ENCODE results near the gene KNOP1. TPM values are rescaled to one million over a fixed set of nuclear protein-coding genes. Genes with fewer than 3 reads are reported as not detected.

KNOP1 gene
- total RNA-seq, 4 donors from 2014 or later = 5.7 to 19.4 (median 13.8) TPM

- no peak for TF ChIP-seq CTCF (IDR thresholded peaks at IDR 0.05; ENCODE audit: low read depth)
These were observed 12.9 kb downstream of the KNOP1 start for GRCh38 chr16:19705146-19705501.

DNA sequence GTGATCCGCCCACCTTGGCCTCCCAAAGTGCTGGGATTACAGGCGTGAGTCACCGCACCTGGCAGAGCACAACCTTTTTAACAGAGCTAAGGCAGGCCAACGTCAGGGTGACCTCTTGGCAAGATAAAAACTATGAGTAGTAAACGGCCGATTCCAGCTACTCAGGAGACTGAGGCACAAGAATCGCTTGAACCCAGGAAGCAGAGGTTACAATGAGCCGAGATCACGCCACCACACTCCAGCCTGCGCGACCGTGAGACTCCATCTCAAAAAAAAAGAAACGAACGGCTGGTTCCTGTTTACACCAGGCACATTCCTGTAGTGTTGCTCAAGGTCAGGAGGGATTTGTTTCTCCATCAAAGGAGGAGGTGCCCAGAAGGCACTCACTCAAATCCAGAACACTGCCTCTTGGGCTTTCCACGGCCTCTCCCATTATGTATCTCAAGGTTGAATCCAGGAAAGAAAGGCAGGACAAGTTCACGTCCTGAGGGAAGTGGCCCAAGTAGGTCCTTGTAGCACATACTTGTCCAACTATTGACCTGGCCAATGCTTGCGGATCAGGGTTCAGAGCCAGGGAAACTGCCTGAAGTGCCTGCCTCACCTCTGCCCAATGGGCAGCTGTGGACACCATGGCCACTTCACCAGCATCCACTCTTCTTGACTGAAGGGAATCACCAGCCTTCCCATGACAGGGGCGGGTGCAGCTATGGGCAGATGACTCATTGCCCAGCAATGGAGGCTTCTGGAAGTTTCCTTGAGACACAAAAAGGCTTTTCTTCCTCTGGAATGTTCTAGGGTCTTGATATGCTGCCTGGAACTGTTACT, 13.5 kb downstream of the KNOP1 start:
- TF ChIP-seq CTCF (IDR thresholded peaks at IDR 0.05; ENCODE audit: low read depth) = no peak

GRCh38 chr16:19703172-19703889, 14.7 kb downstream of the KNOP1 start:
- TF ChIP-seq CTCF (IDR thresholded peaks at IDR 0.05; ENCODE audit: low read depth) = no peak

DNA sequence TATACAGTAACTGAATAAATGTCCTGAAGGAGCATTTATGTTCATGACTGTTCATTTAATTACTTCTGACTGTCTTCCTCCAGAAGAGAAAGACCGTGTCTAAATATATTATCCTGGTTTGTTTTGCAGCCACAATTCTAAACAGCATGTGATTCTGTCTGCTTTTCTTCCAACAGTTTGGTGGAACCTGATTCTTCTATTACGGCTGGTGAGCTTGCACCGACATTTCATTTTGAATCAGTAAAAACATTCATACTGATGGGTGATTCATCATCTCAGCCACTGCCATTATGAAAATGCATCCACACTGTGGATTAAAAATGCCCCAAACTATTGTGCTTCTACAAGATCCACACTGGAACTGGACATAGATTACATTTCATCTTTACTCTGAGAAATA, 16.9 kb downstream of the KNOP1 start:
- no peak for TF ChIP-seq CTCF (IDR thresholded peaks at IDR 0.05; ENCODE audit: low read depth)

- no peak for TF ChIP-seq CTCF (IDR thresholded peaks at IDR 0.05; ENCODE audit: low read depth)
These were observed 17.7 kb downstream of the KNOP1 start for GRCh38 chr16:19700319-19700781.

- no peak for TF ChIP-seq CTCF (IDR thresholded peaks at IDR 0.05; ENCODE audit: low read depth)
These were observed 18.6 kb downstream of the KNOP1 start for GRCh38 chr16:19699472-19699871.
